ENCODE results near the gene NARF. TPM values are rescaled to one million over a fixed set of nuclear protein-coding genes. Genes with fewer than 3 reads are reported as not detected.

The NARF gene
- total RNA-seq, 1 donor = 48.7 TPM

DNA sequence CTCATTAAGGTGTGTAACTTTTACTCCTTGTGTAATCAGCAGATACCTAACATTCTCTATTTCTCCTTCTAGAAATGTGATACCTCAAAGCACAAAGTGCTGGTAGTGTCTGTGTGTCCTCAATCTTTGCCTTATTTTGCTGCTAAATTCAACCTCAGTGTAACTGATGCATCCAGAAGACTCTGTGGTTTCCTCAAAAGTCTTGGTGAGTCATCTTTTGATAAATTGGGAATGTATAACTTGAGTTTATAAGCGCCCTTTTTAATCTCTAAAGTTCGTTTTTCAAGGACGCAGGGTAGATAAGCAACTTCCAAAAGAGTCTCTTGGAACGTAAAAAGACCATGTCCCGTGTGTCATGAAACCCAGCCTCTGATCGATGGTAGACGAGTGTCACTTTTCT lies 10.2 kb downstream of the NARF start:
- H3K4me3 ChIP-seq (ENCODE audit: low read length) = no peak overlapping the region
- H3K9me3 ChIP-seq (ENCODE audit: low read depth, low read length) = no peaks in the 10 kb centered on the region
- H3K4me1 ChIP-seq (ENCODE audit: insufficient read depth, low read length) = no peaks in the 10 kb centered on the region
- no peaks in the 10 kb centered on the region for H3K27me3 ChIP-seq (ENCODE audit: insufficient read depth, low read length)

DNA sequence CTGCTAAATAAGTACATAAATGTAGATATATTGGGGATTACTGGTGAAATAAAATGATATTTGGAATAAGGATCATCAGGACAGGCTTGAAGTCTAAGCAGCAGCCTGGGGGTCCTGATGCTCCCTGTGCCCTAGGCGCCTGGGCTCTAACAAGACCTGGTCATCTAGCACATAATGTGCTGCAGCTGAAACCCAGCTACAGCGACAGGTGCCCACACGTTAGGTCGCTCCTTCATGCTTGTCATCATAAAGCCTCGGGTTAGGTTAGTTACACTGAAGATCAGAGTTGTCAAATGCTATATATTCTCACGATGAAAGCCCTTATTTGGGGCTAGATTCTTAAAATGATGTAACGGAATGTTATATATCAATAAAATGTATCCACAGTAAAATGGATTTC lies 11.5 kb downstream of the NARF start:
- Histone ChIP-seq H3K4me3 (ENCODE audit: low read length) (no peak overlapping the region), H3K4me1 (ENCODE audit: insufficient read depth, low read length) (no peaks in the 10 kb centered on the region), H3K9me3 (ENCODE audit: low read depth, low read length) (no peaks in the 10 kb centered on the region), H3K27me3 (ENCODE audit: insufficient read depth, low read length) (no peaks in the 10 kb centered on the region)

DNA sequence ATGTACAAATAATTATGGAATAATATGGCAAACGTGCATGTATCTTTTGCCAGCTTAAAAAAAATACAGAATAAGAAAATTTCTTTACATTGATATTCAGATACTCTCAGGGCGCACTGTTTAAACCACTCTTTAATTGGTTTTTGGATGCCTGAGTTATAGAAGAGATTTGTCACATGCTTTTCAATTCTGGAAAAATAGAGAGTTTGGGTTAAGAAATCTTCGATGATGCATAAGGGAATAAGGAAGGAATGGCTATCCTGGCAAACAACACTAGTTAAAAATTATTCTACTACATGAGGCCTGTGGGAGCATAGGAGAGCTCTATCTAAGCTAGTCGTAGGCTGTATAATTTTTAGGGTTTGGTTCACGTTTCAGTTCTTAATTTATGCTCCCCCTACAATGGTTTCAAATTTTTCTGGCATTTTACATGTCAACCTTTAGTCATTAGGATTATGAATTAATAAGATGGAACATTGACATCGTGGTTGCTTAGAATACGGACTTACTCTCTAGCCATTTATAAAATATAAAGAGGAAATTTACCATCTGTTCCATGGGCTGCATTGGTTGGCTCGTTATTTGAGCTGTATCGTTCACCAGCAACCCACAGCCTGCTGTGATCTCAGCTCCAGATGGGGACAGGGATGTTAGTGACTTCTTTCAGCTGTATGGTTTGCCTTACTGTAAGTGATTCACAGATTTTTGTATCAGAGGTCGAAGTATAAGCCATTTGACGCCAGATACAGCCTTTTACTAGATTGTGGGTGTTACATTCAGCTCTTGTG lies 15.9 kb downstream of the NARF start:
- Histone ChIP-seq H3K9me3 (ENCODE audit: low read depth, low read length) (no peaks in the 10 kb centered on the region), H3K27me3 (ENCODE audit: insufficient read depth, low read length) (no peaks in the 10 kb centered on the region), H3K4me1 (ENCODE audit: insufficient read depth, low read length) (no peaks in the 10 kb centered on the region)

DNA sequence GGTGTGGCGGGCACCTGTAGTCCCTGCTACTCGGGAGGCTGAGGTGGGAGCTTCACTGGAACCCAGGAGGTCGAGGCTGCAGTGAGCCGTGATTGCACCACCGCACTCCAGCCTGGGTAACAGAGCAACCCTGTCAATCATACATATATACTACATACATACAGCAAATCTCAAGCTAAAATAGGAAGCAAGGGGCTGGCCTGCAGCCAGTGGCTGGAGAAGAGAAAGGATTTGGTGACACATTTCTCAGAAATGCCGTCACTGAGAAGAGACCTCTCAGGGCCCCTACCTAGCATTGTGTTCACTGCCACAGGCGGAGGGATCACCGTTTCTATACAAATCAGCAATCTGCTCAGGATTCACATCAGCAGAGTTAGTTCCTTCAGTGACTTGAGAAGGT lies 16.9 kb downstream of the NARF start:
- Histone ChIP-seq H3K4me1 (ENCODE audit: insufficient read depth, low read length) (no peaks in the 10 kb centered on the region), H3K9me3 (ENCODE audit: low read depth, low read length) (no peaks in the 10 kb centered on the region), H3K4me3 (ENCODE audit: low read length) (no peak overlapping the region), H3K27me3 (ENCODE audit: insufficient read depth, low read length) (no peaks in the 10 kb centered on the region)

More for the DNA sequence above, 15.9 kb downstream of the NARF start:
- H3K4me3 ChIP-seq (ENCODE audit: low read length) = no peak overlapping the region

DNA sequence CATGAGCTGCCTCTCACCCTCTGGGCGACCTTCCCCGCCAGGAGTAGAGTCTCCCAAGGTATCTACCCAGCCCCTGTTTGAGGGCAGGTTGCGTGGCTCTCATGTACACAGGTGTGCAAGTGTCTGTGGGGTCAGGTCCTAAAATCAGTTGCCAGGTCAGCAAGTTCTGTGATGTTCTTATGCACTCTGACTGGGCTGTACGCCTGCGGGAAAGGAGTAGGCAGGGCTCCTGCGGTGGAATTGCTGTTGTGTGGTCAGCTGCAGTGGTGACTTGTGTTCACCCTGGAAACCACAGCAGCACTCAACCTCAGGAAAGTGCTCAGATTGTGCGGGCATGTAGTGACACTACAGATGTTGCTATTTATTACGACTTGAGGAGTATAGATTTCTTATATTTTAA lies 19.4 kb downstream of the NARF start:
- Histone ChIP-seq H3K4me3 (ENCODE audit: low read length) (no peak overlapping the region), H3K4me1 (ENCODE audit: insufficient read depth, low read length) (no peaks in the 10 kb centered on the region), H3K27me3 (ENCODE audit: insufficient read depth, low read length) (no peaks in the 10 kb centered on the region), H3K9me3 (ENCODE audit: low read depth, low read length) (no peaks in the 10 kb centered on the region)

DNA sequence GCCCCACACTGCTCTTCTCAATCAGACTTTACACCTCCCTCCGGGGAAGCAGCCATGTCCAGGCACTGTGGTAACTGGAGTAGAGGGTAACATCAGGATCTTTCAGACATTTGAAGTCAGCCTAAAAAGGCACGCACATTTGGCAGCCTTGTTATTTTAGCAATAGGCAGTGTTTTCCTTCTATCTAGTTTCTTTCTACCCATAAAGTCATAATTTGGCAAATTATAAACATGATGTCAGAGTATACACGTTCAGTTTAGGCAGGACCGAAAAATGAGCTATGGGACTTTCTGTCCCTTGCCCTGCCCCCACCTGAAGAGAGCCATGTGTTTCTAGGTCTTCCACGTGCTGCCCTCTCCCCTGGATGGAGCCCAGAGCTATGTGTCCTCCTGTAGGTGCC lies 21.1 kb downstream of the NARF start:
- Histone ChIP-seq H3K27me3 (ENCODE audit: insufficient read depth, low read length) (no peaks in the 10 kb centered on the region), H3K4me1 (ENCODE audit: insufficient read depth, low read length) (no peaks in the 10 kb centered on the region), H3K4me3 (ENCODE audit: low read length) (no peak overlapping the region), H3K9me3 (ENCODE audit: low read depth, low read length) (no peaks in the 10 kb centered on the region)

DNA sequence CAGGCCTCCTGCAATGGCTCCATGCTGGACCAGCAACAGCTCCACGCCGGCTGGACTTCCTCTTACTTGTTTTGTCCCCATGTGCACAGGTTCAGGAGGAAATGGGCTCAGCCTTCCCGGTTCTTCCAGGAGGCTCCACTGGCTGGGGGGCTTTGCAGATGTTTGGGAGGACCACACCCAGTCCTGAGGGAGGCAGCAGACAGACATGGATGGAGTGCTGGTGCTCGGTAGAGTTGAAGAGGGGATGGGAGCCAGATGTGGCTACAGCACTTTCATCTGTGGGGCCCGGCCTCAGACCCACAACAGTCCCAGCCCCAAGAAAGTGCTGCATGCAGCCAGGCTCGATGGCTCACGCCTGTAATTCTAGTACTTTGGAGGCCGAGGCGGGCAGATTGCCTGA lies 21.8 kb downstream of the NARF start:
- Histone ChIP-seq H3K4me1 (ENCODE audit: insufficient read depth, low read length) (no peaks in the 10 kb centered on the region), H3K9me3 (ENCODE audit: low read depth, low read length) (no peaks in the 10 kb centered on the region), H3K27me3 (ENCODE audit: insufficient read depth, low read length) (no peaks in the 10 kb centered on the region), H3K4me3 (ENCODE audit: low read length) (no peak overlapping the region)

DNA sequence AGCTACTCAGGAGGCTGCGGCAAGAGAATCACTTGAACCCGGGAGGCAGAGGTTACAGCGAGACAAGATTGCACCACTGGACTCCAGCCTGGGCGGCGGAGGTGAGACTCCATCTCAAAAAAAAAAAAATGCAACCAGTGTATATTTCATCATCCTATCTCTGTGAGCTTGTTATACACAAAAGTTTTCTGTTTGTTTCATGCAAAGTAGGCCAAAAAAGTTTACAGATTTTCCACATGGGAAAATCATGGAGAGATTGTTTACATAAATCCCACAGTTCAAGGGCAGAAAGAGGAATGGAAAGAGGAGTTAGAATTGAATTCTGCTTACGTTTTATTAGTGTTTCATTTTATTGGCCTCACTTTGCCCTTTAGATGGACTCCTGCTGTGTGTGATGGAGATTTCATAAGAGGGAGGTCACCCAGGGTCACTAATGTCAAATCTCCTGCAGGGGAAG lies 24.7 kb downstream of the NARF start:
- Histone ChIP-seq H3K4me3 (ENCODE audit: low read length) (no peak overlapping the region), H3K27me3 (ENCODE audit: insufficient read depth, low read length) (no peaks in the 10 kb centered on the region), H3K9me3 (ENCODE audit: low read depth, low read length) (no peaks in the 10 kb centered on the region), H3K4me1 (ENCODE audit: insufficient read depth, low read length) (peaks cover 9% of the 10 kb centered on the region)

DNA sequence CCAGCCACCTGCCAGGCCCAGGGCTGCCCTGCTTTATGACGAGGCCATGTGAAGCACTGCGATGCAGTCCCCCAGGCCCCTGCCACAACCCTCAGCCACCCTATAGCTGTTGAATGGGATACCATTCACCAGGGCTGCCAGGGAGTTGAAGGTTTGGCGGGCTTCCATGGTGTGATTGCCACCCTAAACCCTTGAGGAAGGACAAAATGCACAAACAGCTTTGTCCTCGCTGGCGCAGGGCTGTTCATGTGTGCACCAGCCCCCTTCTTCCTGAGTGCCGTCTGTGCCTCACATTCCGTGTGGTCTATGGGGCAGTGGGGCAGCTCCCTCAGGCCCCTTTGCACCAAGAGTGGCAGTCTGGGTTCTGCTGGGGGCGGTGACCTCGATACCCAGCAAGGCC lies 25.3 kb downstream of the NARF start:
- no peak overlapping the region for H3K4me3 ChIP-seq (ENCODE audit: low read length)
- H3K9me3 ChIP-seq (ENCODE audit: low read depth, low read length) = no peaks in the 10 kb centered on the region
- no peaks in the 10 kb centered on the region for H3K27me3 ChIP-seq (ENCODE audit: insufficient read depth, low read length)
- peaks cover 9% of the 10 kb centered on the region for H3K4me1 ChIP-seq (ENCODE audit: insufficient read depth, low read length)

DNA sequence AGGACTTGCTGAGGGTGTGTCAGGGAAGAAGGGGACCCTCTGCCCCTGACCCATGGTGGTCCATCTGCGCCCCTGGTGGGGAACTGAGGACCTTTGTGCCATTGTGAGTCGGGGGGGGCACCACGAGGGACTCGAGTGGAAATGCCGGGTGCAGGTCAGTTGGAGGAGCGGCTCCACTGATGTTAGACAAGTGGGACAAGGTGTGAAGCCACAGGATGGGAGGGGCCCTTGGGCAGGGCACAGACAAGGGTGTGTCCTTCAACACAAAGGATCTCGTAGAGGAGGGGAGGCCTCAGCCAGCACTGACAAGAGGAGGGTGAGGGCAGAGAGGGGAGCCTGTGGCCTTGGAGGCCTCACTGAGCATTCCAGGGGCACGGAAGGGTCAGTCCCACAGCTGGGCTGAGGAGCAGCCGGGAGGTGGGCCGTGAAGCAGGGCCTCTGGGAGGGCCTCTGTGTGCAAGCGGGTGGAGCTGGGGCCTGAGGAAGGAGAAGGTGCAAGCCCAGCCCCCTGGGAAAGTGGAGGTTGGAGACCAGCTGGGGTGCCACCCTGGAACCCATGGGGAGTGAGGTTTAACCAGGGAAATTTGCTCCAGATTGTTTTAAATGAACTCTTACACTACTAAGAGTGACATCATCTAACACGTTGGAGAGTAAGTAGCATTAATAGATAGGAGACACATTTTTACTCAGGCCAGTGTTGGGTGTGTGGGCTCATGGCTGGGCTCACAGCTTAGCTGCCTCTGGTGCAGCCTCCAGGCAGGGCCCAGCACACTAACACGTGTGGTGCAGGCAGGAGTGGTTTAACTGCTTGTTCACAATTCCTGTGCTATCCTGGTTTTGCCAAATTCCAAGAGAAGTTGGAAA lies 27.9 kb downstream of the NARF start:
- Histone ChIP-seq H3K27me3 (ENCODE audit: insufficient read depth, low read length) (no peaks in the 10 kb centered on the region), H3K4me3 (ENCODE audit: low read length) (no peak overlapping the region)

DNA sequence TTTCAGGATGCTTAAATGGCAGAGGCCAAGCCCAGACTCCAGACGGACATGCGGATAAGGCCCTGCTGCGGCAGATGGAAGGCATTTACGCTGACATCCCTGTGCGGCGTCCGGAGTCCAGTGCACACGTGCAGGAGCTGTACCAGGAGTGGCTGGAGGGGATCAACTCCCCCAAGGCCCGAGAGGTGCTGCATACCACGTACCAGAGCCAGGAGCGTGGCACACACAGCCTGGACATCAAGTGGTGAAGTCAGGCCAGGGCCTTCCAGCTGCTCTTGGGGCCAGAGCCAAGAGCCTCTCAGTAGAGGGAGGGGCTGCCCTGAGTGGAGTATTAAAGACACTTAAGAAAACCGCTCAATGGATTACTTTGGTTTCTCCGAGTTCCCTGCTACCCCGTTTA lies 29.4 kb downstream of the NARF start:
- no peaks in the 10 kb centered on the region for H3K27me3 ChIP-seq (ENCODE audit: insufficient read depth, low read length)
- no peaks in the 10 kb centered on the region for H3K9me3 ChIP-seq (ENCODE audit: low read depth, low read length)
- no peak overlapping the region for H3K4me3 ChIP-seq (ENCODE audit: low read length)
- peaks cover 9% of the 10 kb centered on the region for H3K4me1 ChIP-seq (ENCODE audit: insufficient read depth, low read length)

More for the DNA sequence above, 27.9 kb downstream of the NARF start:
- Histone ChIP-seq H3K9me3 (ENCODE audit: low read depth, low read length) (no peaks in the 10 kb centered on the region), H3K4me1 (ENCODE audit: insufficient read depth, low read length) (peaks cover 9% of the 10 kb centered on the region)

DNA sequence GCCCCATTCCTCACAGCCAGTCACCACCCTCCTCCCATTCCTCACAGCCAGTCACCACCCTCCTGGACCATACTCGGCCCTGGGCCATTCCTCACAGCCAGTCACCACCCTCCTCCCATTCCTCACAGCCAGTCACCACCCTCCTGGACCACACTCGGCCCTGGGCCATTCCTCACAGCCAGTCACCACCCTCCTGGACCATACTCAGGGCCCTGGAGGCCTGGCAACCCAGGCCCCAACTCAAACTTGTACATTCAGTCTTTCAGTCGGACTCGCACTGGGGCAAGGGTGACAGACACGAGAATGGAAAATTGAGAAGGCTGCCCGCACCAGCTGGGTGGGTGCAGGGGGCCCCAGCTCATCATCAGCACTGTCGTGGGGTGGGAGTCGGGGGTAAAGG lies 30.6 kb downstream of the NARF start:
- H3K4me1 ChIP-seq (ENCODE audit: insufficient read depth, low read length) = peaks cover 10% of the 10 kb centered on the region
- no peaks in the 10 kb centered on the region for H3K27me3 ChIP-seq (ENCODE audit: insufficient read depth, low read length)
- no peak overlapping the region for H3K4me3 ChIP-seq (ENCODE audit: low read length)
- H3K9me3 ChIP-seq (ENCODE audit: low read depth, low read length) = no peaks in the 10 kb centered on the region

DNA sequence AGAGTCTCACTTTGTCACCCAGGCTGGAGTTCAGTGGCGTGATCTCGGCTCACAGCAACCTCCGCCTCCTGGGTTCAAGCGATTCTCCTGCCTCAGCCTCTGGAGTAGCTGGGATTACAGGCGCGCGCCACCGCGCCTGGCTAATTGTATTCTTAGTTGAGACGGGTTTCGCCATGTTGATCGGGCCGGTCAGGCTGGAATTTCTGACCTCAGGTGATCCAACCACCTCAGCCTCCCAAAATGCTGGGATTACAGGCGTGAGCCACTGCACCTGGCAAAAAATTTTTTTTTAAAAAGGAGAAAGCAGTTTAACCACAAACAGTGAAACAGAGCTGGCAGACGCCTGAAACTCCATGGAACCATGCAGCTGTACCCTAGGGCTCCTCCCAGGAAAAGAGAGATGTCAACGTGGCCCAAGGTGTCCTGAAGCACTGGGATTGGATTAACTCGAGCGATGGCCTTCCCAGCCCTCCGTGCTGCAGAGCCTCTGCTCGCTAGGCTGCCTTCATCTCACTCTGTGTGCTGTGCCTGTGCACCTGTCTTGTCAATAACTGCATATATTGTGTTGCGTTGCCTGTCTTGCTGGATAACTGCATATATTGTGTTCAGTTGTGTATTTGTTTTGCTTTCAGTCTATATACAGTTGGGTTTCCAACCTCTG lies 31.4 kb downstream of the NARF start:
- Histone ChIP-seq H3K4me3 (ENCODE audit: low read length) (no peak overlapping the region), H3K4me1 (ENCODE audit: insufficient read depth, low read length) (peaks cover 18% of the 10 kb centered on the region), H3K9me3 (ENCODE audit: low read depth, low read length) (no peaks in the 10 kb centered on the region), H3K27me3 (ENCODE audit: insufficient read depth, low read length) (no peaks in the 10 kb centered on the region)

DNA sequence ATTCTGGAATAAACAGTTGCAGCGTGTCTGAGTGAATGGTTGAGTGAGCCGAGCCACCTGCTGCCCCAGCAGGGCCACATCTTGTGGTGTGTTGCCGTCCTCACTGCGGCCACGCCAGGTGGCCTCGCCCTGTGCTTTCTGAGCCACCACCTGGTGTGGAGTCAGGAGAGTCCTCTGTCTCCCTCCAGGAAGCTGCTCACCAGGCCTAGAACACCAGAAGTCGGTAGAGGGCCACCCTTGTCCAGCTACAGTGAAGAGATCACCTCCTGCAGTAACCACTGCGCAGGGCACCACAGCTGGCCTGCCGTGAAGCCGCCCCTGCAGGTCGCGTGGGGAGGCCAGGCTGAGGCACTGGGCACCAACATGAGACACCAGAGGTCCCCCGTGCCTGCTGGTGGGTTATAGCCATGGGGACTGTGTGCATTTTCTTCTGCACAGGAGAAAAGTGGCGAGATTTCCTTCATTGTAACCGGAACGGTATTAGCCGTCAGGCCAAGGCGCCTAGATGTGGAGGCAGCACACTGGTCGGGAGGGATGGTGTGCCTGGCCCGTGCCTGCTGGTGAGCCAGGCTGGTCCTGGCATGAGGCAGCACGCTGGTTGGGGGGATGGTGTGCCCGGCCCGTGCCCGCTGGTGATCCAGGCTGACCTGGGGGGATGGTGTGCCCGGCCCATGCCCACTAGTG lies 32.1 kb downstream of the NARF start:
- Histone ChIP-seq H3K9me3 (ENCODE audit: low read depth, low read length) (no peaks in the 10 kb centered on the region), H3K4me1 (ENCODE audit: insufficient read depth, low read length) (peaks cover 18% of the 10 kb centered on the region), H3K4me3 (ENCODE audit: low read length) (no peak overlapping the region), H3K27me3 (ENCODE audit: insufficient read depth, low read length) (no peaks in the 10 kb centered on the region)

DNA sequence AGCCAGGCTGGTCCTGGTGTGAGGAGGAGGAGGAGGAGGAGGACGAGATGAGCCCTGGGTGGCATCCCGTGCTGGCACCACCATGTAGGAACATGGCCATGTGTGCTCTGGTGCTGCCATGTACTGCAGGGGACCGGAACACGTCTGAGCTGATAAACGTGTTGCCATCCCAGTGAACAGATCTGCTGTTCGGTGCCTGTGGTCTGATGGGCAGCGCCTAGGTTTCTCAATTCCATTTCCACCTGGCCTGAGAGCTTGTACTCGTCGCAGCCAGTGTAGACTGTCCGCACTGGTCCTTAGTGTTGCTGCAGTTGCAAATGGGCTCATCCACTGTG lies 32.6 kb downstream of the NARF start:
- Histone ChIP-seq H3K4me3 (ENCODE audit: low read length) (no peak overlapping the region), H3K9me3 (ENCODE audit: low read depth, low read length) (no peaks in the 10 kb centered on the region), H3K27me3 (ENCODE audit: insufficient read depth, low read length) (no peaks in the 10 kb centered on the region), H3K4me1 (ENCODE audit: insufficient read depth, low read length) (peaks cover 21% of the 10 kb centered on the region)

Measured in mononuclear cell (primary cell).